Fibroblast of skin of back (primary cell): ENCODE results near the gene DHRS7B.

ENCODE experiments used
- DNase-seq: peaks from one replicate; pipeline ENCODE4 v3.0.0-alpha.2; 2013

Gene DHRS7B

GRCh38 chr17:21240369-21241055 is 113.7 kb downstream of the DHRS7B start:
- DNase-seq, result no peak
